Heart left ventricle (tissue), 13 donors: ENCODE measurements around the gene DAB2.

Experiments
- POLR2A ChIP-seq, 2 donors: fragments of 450-650 bp; IDR thresholded peaks; one replicate each; pipeline ENCODE4 v1.6.1; 2017; ENCODE audit warnings: antibody characterized with exemption in 2 of 2, mild to moderate bottlenecking in 2 of 2, moderate library complexity in 2 of 2
- TF ChIP-seq, protein P1 (sequence below), 12 donors: fragments of 200-600 bp; sonication (generic) in 4 of 12; IDR thresholded peaks; one replicate each; pipeline versions ENCODE4 v1.5.0 to v1.8.0; 2018 to 2022; ENCODE audit warnings: antibody characterized with exemption in 12 of 12, mild to moderate bottlenecking in 5 of 12
- donor health status: ischemic (EF 13 %, LVEDD 7.1; RV severe dilation, severe dysfunction).
- donor health status: DM: no; HTN: yes; CAD: no.
- donor health status: DM: no; HTN: no; CAD: no.
- donor health status: ischemic (EF 25% LVEDD 6.9; RV normal size, moderate dysfunction).
- donor health status: ischemic (EF 25% LVEDD 5.7; RV mildly dilated, moderate dysfunction).
- donor health status: ischemic (EF 35%, LVEDD 5.7; RV mildly dilated, moderate dysfunction).
- donor health status: nonischemic (EF 11% LVEDD 7.7; RV severe dilation, severe dysfunction).
- donor health status: DM: yes; HTN: yes; CAD: no.
- donor health status: PGD.
- donor health status: ischemic (EF 29% LVEDD 5.4; RV normal size, mild dysfunction).
- donor health status: nonischemic (EF 23%, LVEDD 6.1; RV moderate dilation, normal function).

- TF ChIP-seq, protein P1, sequence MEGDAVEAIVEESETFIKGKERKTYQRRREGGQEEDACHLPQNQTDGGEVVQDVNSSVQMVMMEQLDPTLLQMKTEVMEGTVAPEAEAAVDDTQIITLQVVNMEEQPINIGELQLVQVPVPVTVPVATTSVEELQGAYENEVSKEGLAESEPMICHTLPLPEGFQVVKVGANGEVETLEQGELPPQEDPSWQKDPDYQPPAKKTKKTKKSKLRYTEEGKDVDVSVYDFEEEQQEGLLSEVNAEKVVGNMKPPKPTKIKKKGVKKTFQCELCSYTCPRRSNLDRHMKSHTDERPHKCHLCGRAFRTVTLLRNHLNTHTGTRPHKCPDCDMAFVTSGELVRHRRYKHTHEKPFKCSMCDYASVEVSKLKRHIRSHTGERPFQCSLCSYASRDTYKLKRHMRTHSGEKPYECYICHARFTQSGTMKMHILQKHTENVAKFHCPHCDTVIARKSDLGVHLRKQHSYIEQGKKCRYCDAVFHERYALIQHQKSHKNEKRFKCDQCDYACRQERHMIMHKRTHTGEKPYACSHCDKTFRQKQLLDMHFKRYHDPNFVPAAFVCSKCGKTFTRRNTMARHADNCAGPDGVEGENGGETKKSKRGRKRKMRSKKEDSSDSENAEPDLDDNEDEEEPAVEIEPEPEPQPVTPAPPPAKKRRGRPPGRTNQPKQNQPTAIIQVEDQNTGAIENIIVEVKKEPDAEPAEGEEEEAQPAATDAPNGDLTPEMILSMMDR (IDR thresholded peaks at IDR 0.05): no peak
- no peak for TF ChIP-seq POLR2A (IDR thresholded peaks at IDR 0.05)
These were observed 4.2 kb downstream of the DAB2 start for GRCh38 chr5:39420482-39421145.
